Left renal cortex interstitium (tissue), 4 donors: ENCODE data around the gene RPS29. TPM values are rescaled to one million over a fixed set of nuclear protein-coding genes. Genes with fewer than 3 reads are reported as not detected.
"Not testable (repeated sequence)": the region's sequence is repeated elsewhere in the genome, so short reads cannot be mapped to it uniquely, and the experiment has no call there.

Experiments used
- DNase-seq, 4 donors: peaks; one replicate each; pipeline ENCODE4 v3.0.0-alpha.2; 2013; ENCODE audit warnings: low read depth in 4 of 4, low spot score in 2 of 4, missing footprints in 1 of 4
- polyA plus RNA-seq, 4 donors: library from polyadenylated mRNA; unstranded; fragments of 120-200 nt; gene quantifications; one replicate each; pipeline ENCODE4 v1.2.1, GENCODE V29; 2013; ENCODE audit not compliant: insufficient read length in 4 of 4

RPS29 gene
- 1,000 to 10,000 TPM; 1,301 to 2,136 (median 1,626) TPM for polyA plus RNA-seq

DNA sequence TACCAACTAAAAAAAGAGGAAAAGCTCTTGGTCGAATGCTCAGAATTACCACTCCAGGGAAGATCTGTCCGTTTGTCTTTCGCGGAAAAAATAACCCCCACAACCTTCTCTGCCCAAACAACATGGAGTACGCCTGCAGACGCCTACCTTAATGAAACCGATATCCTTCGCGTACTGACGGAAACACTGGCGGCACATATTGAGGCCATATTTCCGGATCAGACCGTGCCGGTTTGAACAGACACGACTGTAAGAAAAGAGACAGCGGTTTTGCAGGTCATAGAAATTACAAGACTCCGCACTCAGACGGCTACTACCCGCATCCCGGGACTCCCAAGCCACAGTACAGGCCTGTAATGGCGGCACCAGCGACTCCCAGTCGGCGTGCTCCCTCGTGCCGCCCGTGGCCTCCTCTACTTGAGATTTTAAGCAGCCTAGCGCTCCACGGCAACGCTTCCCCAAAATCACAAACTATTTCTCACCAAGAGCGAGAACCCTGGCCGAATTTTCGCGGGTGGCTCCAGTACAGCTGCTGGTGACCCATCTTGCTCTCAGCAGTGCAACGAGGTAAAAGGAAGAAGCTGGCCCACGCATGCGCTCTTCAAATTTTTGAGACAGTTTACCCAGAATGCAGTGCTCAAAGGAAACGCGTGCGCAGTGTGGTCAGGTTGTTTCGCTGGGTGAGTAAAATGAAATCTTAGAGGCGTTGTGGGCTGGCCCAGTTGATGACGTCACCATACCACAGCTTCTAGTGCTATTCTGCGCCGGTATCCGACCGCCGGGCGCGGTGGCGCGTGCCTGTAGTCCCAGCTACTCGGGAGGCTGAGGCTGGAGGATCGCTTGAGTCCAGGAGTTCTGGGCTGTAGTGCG is at the start of gene RPS29:
RPS29 (minus strand) TSS at position 578 of the 870 bp plus-strand sequence; CDS start at position 544, 34 bp downstream.
- peak; percentile 99 to 100 (median 99) for DNase-seq

DNA sequence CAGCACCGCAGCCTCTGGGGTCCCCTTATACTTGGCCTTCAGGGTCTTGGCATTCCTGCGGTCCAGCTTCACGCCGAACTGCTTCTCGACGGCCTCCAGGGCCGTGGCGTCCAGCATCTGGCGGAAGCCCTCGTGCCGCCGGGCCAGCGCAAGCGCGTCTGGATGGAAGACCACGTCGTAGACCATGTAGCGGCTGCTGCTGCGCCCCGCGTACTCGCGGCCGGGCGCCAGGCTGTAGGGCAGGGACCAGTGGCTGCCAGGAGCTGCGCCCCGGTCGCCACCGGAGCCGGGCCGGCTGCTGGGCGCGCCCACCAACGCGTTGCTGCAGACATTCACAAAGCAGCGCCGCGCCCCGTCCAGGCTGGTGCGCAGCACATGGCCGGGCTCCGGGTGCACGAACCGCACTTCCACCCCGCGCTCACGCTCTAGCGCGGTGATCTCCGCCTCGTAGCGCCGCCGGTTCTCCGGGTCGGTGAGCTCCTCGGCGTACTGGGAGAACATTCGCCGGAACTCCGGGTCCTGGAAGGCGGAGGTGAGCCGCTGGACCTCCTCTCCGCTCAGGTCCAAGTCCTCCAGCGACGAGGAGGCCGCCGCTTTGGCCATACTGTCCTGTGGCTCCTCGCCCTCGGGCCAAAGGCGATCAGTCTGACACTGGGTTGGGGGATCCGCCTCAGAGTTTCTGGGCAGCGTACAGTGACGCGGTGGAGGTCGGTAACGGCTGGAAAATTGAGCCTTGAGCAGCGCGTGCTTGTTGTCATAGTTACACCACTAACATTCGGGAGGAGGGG is 48.6 kb upstream of the RPS29 start, which contains the start of gene DNAAF2:
DNAAF2 (minus strand) TSS at position 698 of the 788 bp plus-strand sequence; CDS start at position 603, 95 bp downstream.
- DNase-seq = peak; percentile 66 to 75 (median 72)

DNA sequence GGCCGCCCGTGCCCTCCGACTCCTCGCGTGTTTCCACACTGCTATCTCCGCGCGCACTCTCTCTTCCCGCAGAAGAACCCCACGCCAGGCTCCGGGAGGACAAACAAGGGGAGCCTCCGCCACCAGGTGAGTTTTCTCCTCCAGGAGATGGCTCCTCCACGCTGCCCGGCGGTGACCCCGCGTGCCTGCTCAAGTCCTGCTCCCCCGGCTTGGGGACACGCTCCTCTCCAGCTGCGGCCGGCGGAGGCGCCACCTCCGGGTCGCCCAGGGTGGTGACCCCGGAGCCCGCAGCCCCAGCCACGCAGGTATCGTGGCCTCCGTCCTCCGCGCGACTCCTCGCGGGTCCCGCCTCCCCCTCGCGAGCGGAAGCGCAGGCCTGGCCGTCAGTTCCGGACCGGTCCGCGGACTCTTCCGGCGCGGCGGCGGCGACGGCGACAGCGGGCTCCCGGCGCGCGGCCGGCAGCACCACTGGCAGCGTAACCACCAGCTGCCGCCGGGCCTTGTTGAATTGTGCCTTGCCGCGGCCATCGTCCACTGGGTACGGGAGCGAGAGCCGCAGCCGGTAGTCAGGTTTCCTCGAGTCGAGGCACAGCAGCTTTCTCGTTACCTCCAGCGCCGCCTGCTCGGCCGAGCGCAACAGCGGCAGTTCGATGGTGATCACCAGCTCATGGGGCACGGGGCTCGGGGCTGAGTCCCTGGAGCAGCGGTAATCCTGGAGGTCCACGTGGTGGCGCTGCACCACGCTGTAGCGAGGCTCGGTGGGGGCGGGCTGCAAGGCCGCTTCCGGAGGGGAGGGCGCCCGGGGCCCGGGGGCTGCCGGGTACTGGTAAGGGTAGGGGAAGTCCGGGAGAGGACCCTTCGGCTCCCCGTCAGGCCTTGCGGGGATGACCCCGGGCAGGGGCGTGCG is 47.7 kb upstream of the RPS29 start:
- peak; percentile 88 to 93 (median 91) for DNase-seq

DNA sequence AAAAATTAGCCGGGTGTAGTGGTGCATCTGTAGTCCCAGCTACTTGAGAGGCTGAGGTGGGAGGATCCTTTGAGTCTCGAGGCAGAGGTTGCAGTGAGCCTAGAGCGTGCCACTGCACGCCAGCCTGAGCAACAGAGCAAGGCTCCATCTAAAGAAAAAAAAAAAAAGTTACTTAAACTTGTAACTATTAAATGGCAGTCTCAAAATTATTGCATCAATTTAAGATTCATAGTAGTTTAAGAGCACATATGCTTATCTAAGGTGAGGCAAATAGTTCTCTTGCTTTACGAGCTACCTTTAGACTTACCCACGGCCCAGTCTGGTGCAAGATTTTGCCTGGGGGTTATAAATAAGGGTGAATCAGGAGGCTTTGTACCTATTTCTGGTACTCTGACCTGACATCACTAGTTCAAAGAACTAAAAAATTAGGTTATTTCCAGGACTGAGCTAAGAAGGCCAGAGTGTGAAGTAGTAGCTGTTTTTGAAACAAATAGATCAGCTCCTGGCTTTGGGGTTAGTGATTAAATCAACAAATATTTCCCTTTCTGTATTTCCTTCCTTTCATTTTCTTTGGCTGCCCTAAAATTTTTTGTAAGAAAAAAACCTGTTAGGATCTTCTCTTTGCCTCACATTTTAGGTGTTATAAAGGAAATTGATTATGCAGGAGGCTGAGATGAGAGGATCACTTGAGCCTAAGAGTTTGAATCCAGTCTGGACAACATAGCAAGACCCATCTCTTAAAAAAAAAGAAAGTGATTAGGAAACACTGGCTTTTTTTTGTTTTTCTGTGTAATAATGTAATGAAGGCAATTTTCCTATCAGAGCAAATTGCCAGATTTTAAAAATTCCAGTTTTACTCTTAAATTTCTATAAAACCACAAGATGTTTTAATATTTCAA is 38.0 kb upstream of the RPS29 start:
- no peak for DNase-seq

DNA sequence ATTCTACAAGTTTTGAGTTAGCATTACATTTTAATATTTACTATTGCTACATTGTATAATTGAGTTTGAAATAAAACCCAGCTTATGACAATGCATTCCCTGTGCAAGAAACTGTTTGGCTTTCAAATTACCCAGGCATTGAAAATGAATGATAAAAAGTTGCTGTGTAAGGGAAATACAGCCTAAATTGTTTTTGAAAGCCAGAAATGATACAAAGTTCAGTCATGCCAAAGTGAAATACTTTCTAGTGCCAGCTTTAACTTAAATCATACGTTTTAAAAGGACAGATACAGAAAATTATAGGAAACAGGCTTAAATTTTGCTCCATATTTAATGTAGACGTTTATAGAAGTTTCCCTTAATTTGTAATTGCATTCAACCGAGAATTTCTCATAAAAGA is 37.2 kb upstream of the RPS29 start:
- no peak for DNase-seq

DNA sequence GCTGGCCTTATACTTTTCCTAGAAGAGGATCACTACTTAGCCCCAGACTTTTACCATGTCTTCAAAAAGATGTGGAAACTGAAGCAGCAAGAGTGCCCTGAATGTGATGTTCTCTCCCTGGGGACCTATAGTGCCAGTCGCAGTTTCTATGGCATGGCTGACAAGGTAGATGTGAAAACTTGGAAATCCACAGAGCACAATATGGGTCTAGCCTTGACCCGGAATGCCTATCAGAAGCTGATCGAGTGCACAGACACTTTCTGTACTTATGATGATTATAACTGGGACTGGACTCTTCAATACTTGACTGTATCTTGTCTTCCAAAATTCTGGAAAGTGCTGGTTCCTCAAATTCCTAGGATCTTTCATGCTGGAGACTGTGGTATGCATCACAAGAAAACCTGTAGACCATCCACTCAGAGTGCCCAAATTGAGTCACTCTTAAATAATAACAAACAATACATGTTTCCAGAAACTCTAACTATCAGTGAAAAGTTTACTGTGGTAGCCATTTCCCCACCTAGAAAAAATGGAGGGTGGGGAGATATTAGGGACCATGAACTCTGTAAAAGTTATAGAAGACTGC is 35.9 kb upstream of the RPS29 start:
- DNase-seq = no peak

DNA sequence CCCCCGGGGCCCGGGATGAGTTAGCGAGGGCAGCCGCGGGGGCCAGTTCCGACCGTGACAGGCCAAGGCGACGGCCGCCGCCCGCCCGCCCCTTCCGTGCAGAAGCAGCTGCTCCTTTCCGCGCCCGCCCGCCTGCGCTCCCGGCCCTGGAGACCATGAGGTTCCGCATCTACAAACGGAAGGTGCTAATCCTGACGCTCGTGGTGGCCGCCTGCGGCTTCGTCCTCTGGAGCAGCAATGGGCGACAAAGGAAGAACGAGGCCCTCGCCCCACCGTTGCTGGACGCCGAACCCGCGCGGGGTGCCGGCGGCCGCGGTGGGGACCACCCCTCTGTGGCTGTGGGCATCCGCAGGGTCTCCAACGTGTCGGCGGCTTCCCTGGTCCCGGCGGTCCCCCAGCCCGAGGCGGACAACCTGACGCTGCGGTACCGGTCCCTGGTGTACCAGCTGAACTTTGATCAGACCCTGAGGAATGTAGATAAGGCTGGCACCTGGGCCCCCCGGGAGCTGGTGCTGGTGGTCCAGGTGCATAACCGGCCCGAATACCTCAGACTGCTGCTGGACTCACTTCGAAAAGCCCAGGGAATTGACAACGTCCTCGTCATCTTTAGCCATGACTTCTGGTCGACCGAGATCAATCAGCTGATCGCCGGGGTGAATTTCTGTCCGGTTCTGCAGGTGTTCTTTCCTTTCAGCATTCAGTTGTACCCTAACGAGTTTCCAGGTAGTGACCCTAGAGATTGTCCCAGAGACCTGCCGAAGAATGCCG is 35.1 kb upstream of the RPS29 start:
- DNase-seq = no peak

DNA sequence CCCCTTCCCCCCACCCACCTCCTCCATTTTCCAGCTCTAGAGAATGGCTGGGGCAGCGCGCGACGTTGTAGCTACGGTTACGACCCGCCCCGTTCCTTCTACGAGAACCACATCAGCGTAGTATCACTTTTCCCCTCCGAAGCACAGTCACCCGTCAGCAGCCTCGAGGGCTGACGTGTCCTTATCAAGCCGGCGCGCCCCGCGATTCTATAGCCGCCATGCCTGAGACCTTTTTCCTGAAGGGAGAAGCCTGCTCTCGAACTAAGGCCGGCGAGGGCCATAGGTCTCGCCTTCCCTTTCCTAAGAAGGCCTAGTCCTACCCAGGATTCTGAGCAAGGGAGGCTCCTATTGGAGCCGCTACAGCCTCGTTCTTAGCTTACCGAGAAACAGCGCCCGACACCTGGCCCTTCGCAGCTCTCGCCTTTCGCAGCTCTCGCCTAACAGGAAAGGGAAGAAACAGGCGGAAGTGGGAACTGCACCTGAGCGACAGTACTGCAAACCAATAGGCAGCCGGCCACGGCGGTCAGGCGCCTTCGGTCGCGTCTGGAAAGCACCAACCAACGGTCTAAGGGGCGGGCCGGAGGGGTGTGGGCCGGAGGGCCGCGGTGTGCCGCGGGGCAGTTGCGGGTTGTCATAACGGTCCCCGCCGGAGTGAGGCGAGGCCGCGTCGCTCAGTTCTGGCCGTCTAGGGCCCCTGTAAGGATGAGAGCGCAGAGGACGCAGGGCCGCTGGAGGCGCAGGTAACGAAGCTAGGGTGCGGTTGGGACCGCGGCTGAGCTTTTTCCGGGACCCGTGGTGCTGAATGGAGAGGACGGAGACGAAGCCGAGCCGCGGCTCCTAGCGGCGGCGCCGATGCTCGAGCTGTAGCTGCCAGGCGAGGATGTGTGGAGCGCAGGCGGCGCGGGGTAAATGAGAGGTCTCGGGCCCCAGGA is 34.3 kb upstream of the RPS29 start, which contains the start of the genes MGAT2 and RPL36AL:
MGAT2 (plus strand) TSS at position 618 of the 932 bp plus-strand sequence. CDS start 470 bp downstream, outside the sequence.
RPL36AL (minus strand) TSS at position 445 of the 932 bp plus-strand sequence. CDS start 1,522 bp downstream, outside the sequence.
- peak; percentile 89 to 97 (median 96) for DNase-seq

DNA sequence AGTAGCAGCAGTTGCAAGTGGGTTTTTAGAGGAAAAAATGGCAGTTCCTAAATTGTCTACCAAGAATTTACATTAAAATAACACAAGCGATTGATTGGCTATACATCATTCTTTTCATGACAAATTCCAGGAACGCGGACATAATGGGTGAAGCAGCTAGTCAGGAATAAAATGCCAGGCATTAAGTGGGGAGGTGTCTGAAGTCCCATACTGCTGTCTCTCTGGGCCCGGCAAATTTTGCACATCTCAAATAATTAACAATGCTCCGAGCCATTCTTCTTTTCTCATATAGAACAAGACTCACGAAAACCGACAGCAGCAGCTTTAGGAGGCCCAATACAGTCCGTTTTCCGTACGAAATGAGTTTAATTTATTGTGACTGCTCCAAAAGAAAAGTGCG is 33.5 kb upstream of the RPS29 start:
- DNase-seq = no peak

DNA sequence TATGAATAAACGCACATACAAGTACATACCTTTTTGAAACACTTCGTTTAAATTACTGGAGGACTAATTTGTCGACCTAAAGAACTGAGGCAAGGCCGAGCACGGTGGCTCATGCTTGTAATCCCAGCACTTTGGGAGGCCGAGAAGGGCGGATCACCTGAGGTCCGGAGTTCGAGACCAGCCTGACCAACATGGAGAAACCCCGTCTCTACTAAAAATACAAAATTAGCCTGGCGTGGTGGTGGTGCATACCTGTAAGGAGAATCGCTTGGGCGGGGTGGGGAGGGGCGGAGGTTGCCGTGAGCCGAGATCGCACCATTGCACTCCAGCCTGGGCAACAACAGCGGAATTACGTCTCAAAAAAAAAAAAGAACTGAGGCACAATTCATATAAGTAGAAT is 33.1 kb upstream of the RPS29 start:
- not testable (repeated sequence) for DNase-seq

DNA sequence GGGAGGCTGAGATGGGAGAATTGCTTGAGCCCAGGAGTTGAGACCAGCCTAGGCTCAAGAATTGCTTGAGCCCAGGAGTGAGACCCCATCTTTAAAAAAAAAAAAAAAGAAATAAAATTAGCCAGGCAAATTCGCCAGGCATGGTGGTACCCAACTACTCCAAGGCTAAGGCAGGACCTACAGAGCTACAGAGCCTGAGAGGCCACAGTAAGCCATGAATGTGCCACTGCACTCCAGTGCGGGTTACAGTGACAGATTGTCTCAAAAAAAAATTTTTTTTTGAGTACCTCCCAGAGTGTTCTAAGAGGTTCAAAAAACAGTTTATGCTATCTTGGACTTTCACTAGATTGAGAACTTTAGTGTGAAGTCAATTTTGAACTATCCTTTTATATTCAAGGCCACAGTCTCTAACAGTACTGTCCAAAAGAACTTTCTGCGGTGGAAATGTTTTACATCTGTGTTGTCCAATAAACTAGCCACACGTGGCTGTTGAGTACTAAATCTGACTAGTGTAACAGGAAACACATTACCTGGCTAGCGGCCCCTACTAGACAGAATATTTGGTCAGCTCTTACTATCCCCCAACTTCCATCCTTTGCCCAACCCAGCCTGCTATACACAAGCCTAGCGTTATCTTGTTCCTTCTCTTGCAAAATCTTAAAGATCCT is 31.8 kb upstream of the RPS29 start:
- DNase-seq = no peak

DNA sequence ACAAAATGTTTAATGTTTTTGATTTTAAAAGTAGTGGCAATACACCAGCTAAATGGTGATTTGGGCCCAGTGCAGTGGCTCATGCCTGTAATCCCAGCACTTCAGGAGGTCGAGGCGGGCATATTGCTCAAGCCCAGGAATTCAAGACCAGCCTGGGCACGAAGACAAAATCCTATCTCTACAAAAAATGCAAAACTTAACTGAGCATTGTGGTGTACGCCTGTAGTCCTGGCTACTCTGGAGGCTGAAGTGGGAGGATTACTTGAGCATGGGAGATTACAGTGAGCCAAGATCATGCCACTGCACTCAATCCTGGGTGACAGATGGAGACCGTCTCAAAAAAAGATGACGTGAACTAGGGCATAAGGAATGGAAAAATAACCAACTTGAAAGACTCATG is 29.6 kb upstream of the RPS29 start:
- no peak for DNase-seq

DNA sequence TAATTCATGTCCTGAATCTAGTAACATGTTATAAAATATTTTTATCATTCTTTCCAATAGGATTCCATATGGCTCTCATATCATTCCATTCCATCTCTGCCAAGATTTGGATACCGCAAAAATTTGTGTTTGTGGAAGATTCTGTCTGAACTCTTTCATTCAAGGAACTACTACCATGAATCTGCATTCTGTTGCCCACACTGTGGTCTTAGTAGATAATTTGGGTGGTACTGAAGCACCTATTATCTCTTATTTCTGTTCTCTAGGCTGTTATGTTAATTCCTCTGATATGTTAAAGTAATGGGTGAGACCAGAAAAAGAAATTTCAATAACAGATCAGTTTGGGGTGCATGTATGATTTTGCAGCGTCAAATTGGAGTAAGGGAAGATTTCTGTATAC is 28.0 kb upstream of the RPS29 start:
- no peak for DNase-seq

DNA sequence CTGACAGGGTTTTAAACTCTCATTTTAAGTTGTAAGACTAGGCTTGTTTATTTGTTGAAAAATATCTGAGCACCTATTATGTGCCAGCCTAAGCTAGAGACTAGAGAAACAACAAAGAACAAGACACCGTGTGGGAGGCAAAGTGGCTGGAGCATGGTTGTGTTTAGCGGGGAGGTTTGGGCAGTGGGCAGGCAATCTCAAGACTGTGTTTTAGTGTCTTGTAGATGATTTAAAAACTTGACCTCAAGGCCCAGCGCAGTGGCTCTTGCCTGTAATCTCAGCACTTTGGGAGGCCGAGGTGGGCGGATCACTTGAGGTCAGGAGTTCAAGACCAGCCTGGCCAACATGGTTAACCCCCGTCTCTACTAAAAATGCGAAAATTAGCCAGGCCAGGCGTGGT is 26.5 kb upstream of the RPS29 start:
- no peak for DNase-seq

DNA sequence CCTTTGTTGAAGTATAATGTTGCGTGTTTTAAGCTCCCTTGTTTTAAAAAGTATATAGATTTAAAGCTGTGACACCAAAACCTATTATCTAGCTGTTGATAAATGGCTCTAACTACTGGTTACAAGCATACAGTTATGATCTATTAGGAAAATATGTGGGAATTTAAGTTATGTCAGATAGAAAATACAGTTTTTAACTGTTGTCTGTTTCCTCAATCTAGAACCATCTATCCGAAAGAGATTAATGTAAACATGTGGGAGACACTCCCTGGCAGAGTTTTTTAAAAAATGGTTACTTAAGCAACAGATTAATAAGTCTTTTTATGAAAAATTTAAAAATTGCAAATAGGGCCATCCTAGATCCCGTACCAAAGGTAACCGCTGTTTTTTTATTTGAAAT is 26.1 kb upstream of the RPS29 start:
- DNase-seq = no peak

DNA sequence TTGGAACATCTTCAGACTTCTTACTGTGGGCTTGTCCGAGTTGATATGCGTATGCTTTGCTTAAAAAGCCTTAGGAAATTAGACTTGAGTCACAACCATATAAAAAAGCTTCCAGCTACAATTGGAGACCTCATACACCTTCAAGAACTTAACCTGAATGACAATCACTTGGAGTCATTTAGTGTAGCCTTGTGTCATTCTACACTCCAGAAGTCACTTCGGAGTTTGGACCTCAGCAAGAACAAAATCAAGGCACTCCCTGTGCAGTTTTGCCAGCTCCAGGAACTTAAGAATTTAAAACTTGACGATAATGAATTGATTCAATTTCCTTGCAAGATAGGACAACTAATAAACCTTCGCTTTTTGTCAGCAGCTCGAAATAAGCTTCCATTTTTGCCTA is 21.4 kb upstream of the RPS29 start:
- DNase-seq = no peak
